Hepatocyte (in vitro differentiated cells): ENCODE measurements around the gene DOCK3. TPM values are rescaled to one million over a fixed set of nuclear protein-coding genes. Genes with fewer than 3 reads are reported as not detected.
"Not testable (repeated sequence)": the region's sequence is repeated elsewhere in the genome, so short reads cannot be mapped to it uniquely, and the experiment has no call there.

ENCODE experiments used
- DNase-seq: peaks from one replicate; pipeline ENCODE4 v3.0.0-alpha.2; 2016; ENCODE audit warnings: low spot score
- H2AFZ ChIP-seq: fragments of 200-600 bp; sonication (generic); 2 replicates; pipeline ENCODE4 v1.6.0; 2016; ENCODE audit warnings: antibody characterized with exemption, mild to moderate bottlenecking
- H3K27ac ChIP-seq: fragments of 200-600 bp; sonication (generic); 2 replicates; pipeline ENCODE4 v1.5.1; 2016; ENCODE audit warnings: mild to moderate bottlenecking
- H3K27me3 ChIP-seq: fragments of 200-600 bp; sonication (generic); 2 replicates; pipeline ENCODE4 v1.6.1; 2016
- H3K36me3 ChIP-seq: fragments of 200-600 bp; sonication (generic); replicated peaks from 2 replicates; pipeline ENCODE4 v1.5.1; 2016; ENCODE audit warnings: low read depth; ENCODE audit not compliant: insufficient read depth
- H3K4me1 ChIP-seq: fragments of 200-600 bp; sonication (generic); 2 replicates; pipeline ENCODE4 v1.5.1; 2016; ENCODE audit warnings: mild to moderate bottlenecking, moderate library complexity; ENCODE audit not compliant: insufficient read depth
- H3K4me2 ChIP-seq: fragments of 200-600 bp; sonication (generic); 2 replicates; pipeline ENCODE4 v1.6.0; 2016
- H3K4me3 ChIP-seq: fragments of 200-600 bp; sonication (generic); 2 replicates; pipeline ENCODE4 v1.5.1; 2016; ENCODE audit warnings: mild to moderate bottlenecking
- H3K79me2 ChIP-seq: fragments of 200-600 bp; sonication (generic); 2 replicates; pipeline ENCODE4 v1.6.0; 2017; ENCODE audit warnings: mild to moderate bottlenecking
- H3K9me2 ChIP-seq: fragments of 200-600 bp; sonication (generic); replicated peaks from 2 replicates; pipeline ENCODE4 v1.6.0; 2017; ENCODE audit warnings: mild to moderate bottlenecking; ENCODE audit not compliant: insufficient read depth
- H3K9me3 ChIP-seq: fragments of 200-600 bp; sonication (generic); 2 replicates; pipeline ENCODE4 v1.5.1; 2016; ENCODE audit warnings: low read depth, mild to moderate bottlenecking
- H4K20me1 ChIP-seq: fragments of 200-600 bp; sonication (generic); 2 replicates; pipeline ENCODE4 v1.6.0; 2016; ENCODE audit warnings: mild to moderate bottlenecking; ENCODE audit not compliant: insufficient read depth, poor library complexity, severe bottlenecking
- CTCF ChIP-seq: fragments of 200-600 bp; sonication (generic); IDR thresholded peaks from 2 replicates; pipeline ENCODE4 v1.5.1; 2016; ENCODE audit warnings: antibody characterized with exemption, mild to moderate bottlenecking; ENCODE audit not compliant: poor library complexity
- EZH2 ChIP-seq: fragments of 200-600 bp; sonication (generic); IDR thresholded peaks from 2 replicates; pipeline ENCODE4 v1.6.1; 2016; ENCODE audit warnings: antibody characterized with exemption, mild to moderate bottlenecking, borderline replicate concordance
- EZH2phosphoT487 ChIP-seq: fragments of 200-600 bp; sonication (generic); IDR thresholded peaks from one replicate; pipeline ENCODE4 v1.6.1; 2018; ENCODE audit warnings: antibody characterized with exemption, mild to moderate bottlenecking, low read depth, moderate library complexity; ENCODE audit not compliant: unreplicated experiment, severe bottlenecking
- WGBS: methylation state at CpG from one replicate; pipeline ENCODE4 v1.1.6; 2016; ENCODE audit warnings: low lambda C conversion rate; ENCODE audit errors: missing lambda C conversion rate; 5-methylcytosine and 5-hydroxymethylcytosine counted together
- polyA plus RNA-seq: library from polyadenylated mRNA; unstranded; fragments of >200 nt; fragmentation: Nextera tagmentation; extraction: Ambion mirVana; gene quantifications from 2 replicates; pipeline ENCODE4 v1.2.1, GENCODE V29; 2016
- total RNA-seq: library from RNA; depleted of rRNA; stranded (reverse); fragments of >200 nt; gene quantifications from 2 replicates; pipeline ENCODE4 v1.2.3, GENCODE V29; 2014

The DOCK3 gene
- total and polyA plus RNA-seq, 2 experiments from 2014 or later: 0.77 to 1.6 TPM

DNA sequence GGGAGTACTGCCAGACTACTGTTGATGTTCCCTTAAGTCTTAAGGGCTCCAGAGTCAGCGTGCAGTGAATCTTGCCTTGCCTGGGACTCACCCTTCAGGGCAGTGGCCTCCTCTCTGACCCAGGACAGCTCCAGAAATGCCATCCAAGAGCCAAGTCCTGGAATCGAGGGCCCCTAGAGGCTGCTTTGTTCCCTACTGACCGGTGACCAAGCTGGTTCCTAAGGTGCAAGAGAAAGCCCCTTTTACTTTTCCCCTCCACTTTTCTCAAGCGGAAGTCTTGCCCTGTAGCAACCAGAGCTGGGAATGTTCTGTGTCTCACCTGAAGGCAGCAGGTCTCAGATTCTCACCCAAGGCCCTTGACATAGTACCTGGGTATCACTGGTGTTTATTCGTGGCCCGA lies 238.0 kb downstream of the DOCK3 start:
- Histone ChIP-seq H3K27ac (no peak overlapping the region), H3K9me3 (no peaks in the 10 kb centered on the region), H2AFZ (no peak overlapping the region), H3K4me3 (no peak overlapping the region), H3K36me3 (no peaks in the 10 kb centered on the region), H3K27me3 (no peaks in the 10 kb centered on the region), H3K4me2 (no peak overlapping the region), H4K20me1 (no peaks in the 10 kb centered on the region), H3K9me2 (no peaks in the 10 kb centered on the region), H3K79me2 (no peaks in the 10 kb centered on the region), H3K4me1 (no peaks in the 10 kb centered on the region)
- 80% methylated on average over 6 of the region's 6 CpGs for WGBS
- DNase-seq: no peak
- no peak for TF ChIP-seq EZH2phosphoT487
- TF ChIP-seq EZH2: no peak
- TF ChIP-seq CTCF: no peak

DNA sequence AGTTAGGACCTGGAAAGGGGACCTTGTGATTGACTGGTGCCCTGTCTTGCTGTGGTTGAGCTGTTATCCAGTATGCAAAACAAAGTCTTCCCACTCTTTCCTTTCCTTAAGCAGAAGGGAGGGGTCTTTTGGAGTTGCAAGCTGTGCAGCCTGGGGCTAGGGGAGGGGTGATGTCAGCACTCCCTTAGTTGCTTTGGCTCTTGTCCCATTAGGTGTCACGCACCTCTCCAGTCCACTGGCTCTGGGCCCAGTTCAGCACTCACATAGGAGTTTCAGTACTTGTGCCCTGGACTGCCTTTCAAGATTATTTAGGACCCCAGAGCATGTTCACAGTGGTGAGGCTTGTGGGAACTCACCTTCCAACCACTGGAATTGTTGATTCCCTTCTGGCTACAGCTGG lies 238.5 kb downstream of the DOCK3 start:
- TF ChIP-seq EZH2phosphoT487 (no peak), EZH2 (no peak), CTCF (no peak)
- Histone ChIP-seq H3K4me1 (no peaks in the 10 kb centered on the region), H3K4me2 (no peak overlapping the region), H3K27ac (no peak overlapping the region), H3K9me3 (no peaks in the 10 kb centered on the region), H3K4me3 (no peak overlapping the region), H2AFZ (no peak overlapping the region), H4K20me1 (no peaks in the 10 kb centered on the region), H3K9me2 (no peaks in the 10 kb centered on the region), H3K79me2 (no peaks in the 10 kb centered on the region), H3K36me3 (no peaks in the 10 kb centered on the region), H3K27me3 (no peaks in the 10 kb centered on the region)
- no peak for DNase-seq
- 86% methylated on average over 1 of the region's 1 CpG for WGBS

DNA sequence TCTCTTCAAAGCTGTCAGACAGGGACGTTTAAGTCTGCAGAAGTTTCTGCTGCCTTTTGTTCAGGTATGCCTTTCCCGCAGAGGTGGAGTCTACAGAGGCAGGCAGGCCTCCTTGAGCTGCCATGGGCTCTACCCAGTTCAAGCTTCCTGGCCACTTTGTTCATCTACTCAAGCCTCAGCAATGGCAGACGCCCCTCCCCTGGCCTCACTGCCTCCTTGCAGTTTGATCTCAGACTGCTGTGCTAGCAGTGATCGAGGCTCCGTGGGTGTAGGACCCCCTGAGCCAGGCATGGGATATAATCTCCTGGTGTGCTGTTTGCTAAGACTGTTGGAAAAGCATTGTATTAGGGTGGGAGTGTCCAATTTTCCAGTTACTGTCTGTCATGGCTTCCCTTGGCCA lies 247.3 kb downstream of the DOCK3 start:
- H4K20me1 ChIP-seq, H3K4me1 ChIP-seq, H3K9me3 ChIP-seq, DNase-seq, H3K27ac ChIP-seq, H3K27me3 ChIP-seq, H3K4me2 ChIP-seq, H3K9me2 ChIP-seq, H3K79me2 ChIP-seq, H3K4me3 ChIP-seq, H3K36me3 ChIP-seq, H2AFZ ChIP-seq: not testable (repeated sequence)
- 93% methylated on average over 5 of the region's 5 CpGs for WGBS

DNA sequence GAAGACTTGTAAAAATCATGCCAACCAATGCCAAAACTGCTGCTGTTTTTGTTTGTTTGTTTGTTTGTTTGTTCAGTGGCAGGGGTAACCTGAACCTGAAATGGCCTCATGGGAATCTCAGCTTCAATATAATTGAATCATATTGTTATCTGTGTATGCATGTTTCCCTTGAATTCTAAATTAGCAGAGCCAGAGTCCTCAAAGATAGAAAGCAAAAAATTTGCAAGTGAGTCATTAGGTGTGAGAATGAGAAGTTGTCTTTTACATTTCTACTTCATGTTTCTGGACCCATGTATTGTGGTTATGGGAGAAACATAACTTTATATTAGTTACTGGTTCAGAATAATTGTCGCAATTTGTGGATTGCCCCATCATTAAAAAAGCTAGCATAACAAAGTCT lies 249.2 kb downstream of the DOCK3 start:
- WGBS: 100% methylated on average over 1 of the region's 1 CpG
- no peak overlapping the region for H2AFZ ChIP-seq
- H4K20me1 ChIP-seq: no peaks in the 10 kb centered on the region
- no peak overlapping the region for H3K4me2 ChIP-seq
- H3K79me2 ChIP-seq: no peaks in the 10 kb centered on the region
- no peak overlapping the region for H3K4me3 ChIP-seq
- no peak for DNase-seq
- H3K27ac ChIP-seq: no peak overlapping the region
- no peaks in the 10 kb centered on the region for H3K9me3 ChIP-seq
- no peaks in the 10 kb centered on the region for H3K9me2 ChIP-seq
- TF ChIP-seq EZH2 (no peak), CTCF (no peak), EZH2phosphoT487 (no peak)
- H3K4me1 ChIP-seq: peaks cover 3% of the 10 kb centered on the region
- H3K36me3 ChIP-seq: no peaks in the 10 kb centered on the region
- no peaks in the 10 kb centered on the region for H3K27me3 ChIP-seq
